ENCODE data around the gene FBXO8. TPM values are rescaled to one million over a fixed set of nuclear protein-coding genes. Genes with fewer than 3 reads are reported as not detected.
A peak's percentile ranks its signal among the peaks of the same experiment; 100 is the strongest.

Gene FBXO8
- total and polyA plus RNA-seq, 8 donors = 6.7 to 16.9 (median 10.4) TPM

DNA sequence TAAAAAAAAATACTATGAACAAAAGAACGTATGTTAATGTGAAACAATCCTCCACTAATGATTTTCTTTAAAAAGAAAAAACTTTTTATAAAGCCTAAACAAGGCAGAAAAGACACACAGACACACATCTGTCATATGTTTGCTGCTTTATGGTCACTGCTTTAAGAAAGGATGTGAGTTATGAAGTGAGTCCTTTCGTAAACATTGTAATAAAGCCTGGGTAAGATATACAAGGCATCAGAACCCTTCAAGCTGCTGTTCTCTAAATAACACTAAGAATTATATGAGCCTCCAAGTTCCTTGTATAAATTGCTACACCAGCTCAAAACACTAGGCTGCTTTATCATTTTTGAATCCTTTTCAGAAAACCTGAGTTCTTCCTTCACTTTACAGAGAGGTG lies 81.6 kb downstream of the FBXO8 start:
- WGBS, 2 donors = 52 to 67% methylated on average over 2 of the region's 2 CpGs
- no peaks in the 10 kb centered on the region for H3K9me3 ChIP-seq
- no peaks in the 10 kb centered on the region for H3K4me1 ChIP-seq
- H3K27me3 ChIP-seq = peaks cover 0 to 22% (median 5%) of the 10 kb centered on the region in 4 donors
- H3K4me3 ChIP-seq = no peak overlapping the region
- H3K36me3 ChIP-seq = no peaks in the 10 kb centered on the region
- no peak for ATAC-seq
- intact Hi-C loops (cut with DNase I) = no loop called here
- no peak for DNase-seq
- H3K27ac ChIP-seq = no peak overlapping the region
- no peak for TF ChIP-seq CTCF (IDR thresholded peaks at IDR 0.05)
- FAIRE-seq = no peak

GRCh38 chr4:174199735-174200134 lies 83.7 kb downstream of the FBXO8 start:
- WGBS, 2 donors = 17 to 31% methylated on average over 2 of the region's 2 CpGs
- intact Hi-C loops (cut with DNase I) = no loop called here
- peaks cover 0 to 22% (median 5%) of the 10 kb centered on the region in 4 donors for H3K27me3 ChIP-seq
- ATAC-seq = no peak
- no peak for TF ChIP-seq CTCF (IDR thresholded peaks at IDR 0.05)
- no peak for DNase-seq
- no peaks in the 10 kb centered on the region for H3K4me1 ChIP-seq
- FAIRE-seq = peak; percentile 66
- no peaks in the 10 kb centered on the region for H3K36me3 ChIP-seq
- H3K9me3 ChIP-seq = no peaks in the 10 kb centered on the region
- H3K27ac ChIP-seq = no peak overlapping the region
- no peak overlapping the region for H3K4me3 ChIP-seq

DNA sequence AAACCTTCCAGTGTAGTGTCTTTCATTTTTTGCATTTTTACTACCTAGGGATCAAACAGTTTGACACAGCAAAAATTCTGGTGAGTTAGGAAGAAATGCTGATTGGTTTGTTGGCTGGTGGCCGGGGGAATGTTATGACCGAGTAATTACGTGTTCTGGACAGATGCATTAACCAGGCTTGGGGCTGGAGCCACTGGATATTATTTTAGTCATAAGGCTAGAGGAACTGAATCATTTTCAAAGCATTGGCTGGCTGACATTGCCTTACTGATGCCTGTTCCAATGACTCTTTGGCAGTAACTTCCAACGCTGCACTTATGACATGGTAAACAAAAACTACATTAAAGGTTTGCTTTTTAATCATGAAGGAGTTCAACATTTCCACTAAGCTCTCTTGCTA lies 84.6 kb downstream of the FBXO8 start:
- peak in 1 of 6 donors; percentile 15 for DNase-seq
- Histone ChIP-seq H3K4me1 (no peaks in the 10 kb centered on the region), H3K27me3 (peaks cover 0 to 22% (median 5%) of the 10 kb centered on the region in 4 donors), H3K9me3 (no peaks in the 10 kb centered on the region), H3K27ac (no peak overlapping the region), H3K4me3 (no peak overlapping the region), H3K36me3 (no peaks in the 10 kb centered on the region)
- peak; percentile 26 for FAIRE-seq
- 39 to 45% methylated on average over 4 of the region's 4 CpGs for WGBS, 2 donors
- intact Hi-C loops (cut with DNase I) = no loop called here
- peak in 2 of 4 donors; percentile 32 to 50 for ATAC-seq
- TF ChIP-seq CTCF (IDR thresholded peaks at IDR 0.05) = no peak

- DNase-seq (no peak), ATAC-seq (no peak), FAIRE-seq (peak; percentile 23)
- no peak for TF ChIP-seq CTCF (IDR thresholded peaks at IDR 0.05)
- peaks cover 0 to 22% (median 5%) of the 10 kb centered on the region in 4 donors for H3K27me3 ChIP-seq
- H3K4me1 ChIP-seq = no peaks in the 10 kb centered on the region
- no peaks in the 10 kb centered on the region for H3K36me3 ChIP-seq
- WGBS, 2 donors = 86 to 91% methylated on average over 1 of the region's 1 CpG
- intact Hi-C loops (cut with DNase I) = no loop called here
- no peak overlapping the region for H3K4me3 ChIP-seq
- H3K27ac ChIP-seq = no peak overlapping the region
- H3K9me3 ChIP-seq = no peaks in the 10 kb centered on the region
Measured at GRCh38 chr4:174198396-174198795, 85.1 kb downstream of the FBXO8 start.

GRCh38 chr4:174193438-174194374 lies 89.8 kb downstream of the FBXO8 start:
- Histone ChIP-seq H3K27me3 (peaks cover 0 to 4% (median 0%) of the 10 kb centered on the region in 4 donors), H3K4me1 (no peaks in the 10 kb centered on the region), H3K9me3 (no peaks in the 10 kb centered on the region), H3K4me3 (no peak overlapping the region), H3K27ac (no peak overlapping the region), H3K36me3 (no peaks in the 10 kb centered on the region)
- intact Hi-C loops (cut with DNase I) = no loop called here
- DNase-seq (no peak), FAIRE-seq (no peak), ATAC-seq (no peak)
- TF ChIP-seq CTCF (IDR thresholded peaks at IDR 0.05) = no peak
- 78 to 85% methylated on average over 4 of the region's 4 CpGs for WGBS, 2 donors

All from pancreas (tissue), 10 donors.